ENCODE results near the gene DSCAM.

- TF ChIP-seq, protein P1, sequence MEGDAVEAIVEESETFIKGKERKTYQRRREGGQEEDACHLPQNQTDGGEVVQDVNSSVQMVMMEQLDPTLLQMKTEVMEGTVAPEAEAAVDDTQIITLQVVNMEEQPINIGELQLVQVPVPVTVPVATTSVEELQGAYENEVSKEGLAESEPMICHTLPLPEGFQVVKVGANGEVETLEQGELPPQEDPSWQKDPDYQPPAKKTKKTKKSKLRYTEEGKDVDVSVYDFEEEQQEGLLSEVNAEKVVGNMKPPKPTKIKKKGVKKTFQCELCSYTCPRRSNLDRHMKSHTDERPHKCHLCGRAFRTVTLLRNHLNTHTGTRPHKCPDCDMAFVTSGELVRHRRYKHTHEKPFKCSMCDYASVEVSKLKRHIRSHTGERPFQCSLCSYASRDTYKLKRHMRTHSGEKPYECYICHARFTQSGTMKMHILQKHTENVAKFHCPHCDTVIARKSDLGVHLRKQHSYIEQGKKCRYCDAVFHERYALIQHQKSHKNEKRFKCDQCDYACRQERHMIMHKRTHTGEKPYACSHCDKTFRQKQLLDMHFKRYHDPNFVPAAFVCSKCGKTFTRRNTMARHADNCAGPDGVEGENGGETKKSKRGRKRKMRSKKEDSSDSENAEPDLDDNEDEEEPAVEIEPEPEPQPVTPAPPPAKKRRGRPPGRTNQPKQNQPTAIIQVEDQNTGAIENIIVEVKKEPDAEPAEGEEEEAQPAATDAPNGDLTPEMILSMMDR (IDR thresholded peaks at IDR 0.05), result no peak
- no peak for TF ChIP-seq POLR2A (IDR thresholded peaks at IDR 0.05)
These were observed 223.4 kb downstream of the DSCAM start for GRCh38 chr21:40623528-40623927.

Measured in Peyer's patch (tissue), 4 donors.